DMS 273 treated with DMSO at 0.1 percent for 48 hours (cell line): Measurements from ENCODE around the gene PAWR.
"Not testable (repeated sequence)": the region's sequence is repeated elsewhere in the genome, so short reads cannot be mapped to it uniquely, and the experiment has no call there.

ENCODE experiments used
- DNase-seq: peaks from one replicate; lab custom pipeline; 2025; lab: John Stamatoyannopoulos, UW

Gene PAWR

GRCh38 chr12:79646843-79647242, 43.9 kb downstream of the PAWR start:
- DNase-seq, result not testable (repeated sequence)

GRCh38 chr12:79645235-79645630, 45.5 kb downstream of the PAWR start:
- no peak for DNase-seq

- no peak for DNase-seq
These were observed 46.2 kb downstream of the PAWR start for GRCh38 chr12:79644274-79645234.

DNA sequence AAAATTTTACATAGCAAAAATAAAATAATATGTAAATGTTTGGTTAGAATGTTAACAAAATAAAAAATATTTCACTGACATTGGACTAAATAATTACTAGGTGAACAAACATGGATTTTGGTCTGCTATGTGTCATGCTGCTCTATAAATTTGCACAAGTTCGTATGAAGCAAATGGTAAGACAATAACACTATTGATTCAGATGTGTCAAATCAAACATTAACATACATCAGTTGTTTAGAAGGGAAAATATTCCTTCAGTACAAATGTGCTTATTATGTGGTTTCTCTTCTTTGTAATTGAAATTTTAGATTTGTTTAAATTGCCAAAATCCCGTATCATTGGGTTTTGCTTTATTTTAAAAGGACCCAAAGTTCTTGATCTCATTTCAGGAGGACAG, 46.9 kb downstream of the PAWR start:
- no peak for DNase-seq

- DNase-seq, result no peak
These were observed 52.3 kb downstream of the PAWR start for GRCh38 chr12:79638490-79638889.

DNA sequence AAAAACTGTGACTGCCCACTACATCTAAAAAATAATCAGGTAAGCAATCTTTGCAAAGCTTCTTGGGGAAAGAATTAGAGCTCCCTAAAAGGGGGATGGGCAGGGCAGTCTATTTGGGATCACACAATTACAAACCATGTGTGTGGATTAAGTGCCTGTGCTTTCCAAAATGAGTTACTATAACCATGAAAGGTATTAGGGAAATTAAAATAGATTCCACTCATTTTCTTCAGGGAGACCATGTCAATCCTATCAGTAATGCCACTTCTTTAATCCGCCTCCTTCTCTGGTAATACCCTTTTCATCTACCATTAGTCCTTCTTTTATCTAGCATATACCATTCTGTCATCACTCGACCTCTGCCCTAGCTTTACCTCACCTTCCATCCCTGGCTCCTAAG, 53.7 kb downstream of the PAWR start:
- no peak for DNase-seq

DNA sequence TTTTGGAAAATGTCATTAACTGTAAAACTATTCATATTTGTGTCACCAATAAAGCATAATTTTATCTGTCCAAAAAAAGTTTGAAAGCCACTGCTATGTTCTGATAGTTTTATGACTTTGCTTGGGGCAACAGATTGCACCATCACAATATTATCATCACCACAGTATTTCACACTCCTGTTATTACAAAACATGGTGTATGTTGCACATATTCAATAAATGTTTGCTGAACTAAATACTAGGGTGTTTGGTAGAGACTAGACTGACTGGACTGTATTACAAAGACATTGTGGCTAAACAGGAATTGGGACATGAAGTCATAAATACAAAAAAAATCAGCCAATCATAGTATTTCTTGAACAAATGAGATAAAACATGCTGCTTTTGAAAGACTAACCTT, 55.1 kb downstream of the PAWR start:
- DNase-seq, result no peak

GRCh38 chr12:79634957-79635471, 55.8 kb downstream of the PAWR start:
- DNase-seq, result no peak

- DNase-seq, result no peak
These were observed 61.2 kb downstream of the PAWR start for GRCh38 chr12:79629561-79629960.

DNA sequence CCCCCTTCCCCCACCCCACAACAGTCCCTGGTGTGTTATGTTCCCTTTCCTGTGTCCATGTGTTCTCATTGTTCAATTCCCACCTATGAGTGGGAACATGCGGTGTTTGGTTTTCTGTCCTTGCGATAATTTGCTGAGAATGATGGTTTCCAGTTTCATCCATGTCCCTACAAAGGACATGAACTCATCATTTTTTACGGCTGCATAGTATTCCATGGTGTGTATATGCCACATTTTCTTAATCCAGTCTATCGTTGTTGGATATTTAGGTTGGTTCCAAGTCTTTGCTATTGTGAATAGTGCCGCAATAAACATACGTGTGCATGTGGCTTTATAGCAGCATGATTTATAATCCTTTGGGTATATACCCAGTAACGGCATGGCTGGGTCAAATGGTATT, 64.0 kb downstream of the PAWR start:
- DNase-seq, result not testable (repeated sequence)

DNA sequence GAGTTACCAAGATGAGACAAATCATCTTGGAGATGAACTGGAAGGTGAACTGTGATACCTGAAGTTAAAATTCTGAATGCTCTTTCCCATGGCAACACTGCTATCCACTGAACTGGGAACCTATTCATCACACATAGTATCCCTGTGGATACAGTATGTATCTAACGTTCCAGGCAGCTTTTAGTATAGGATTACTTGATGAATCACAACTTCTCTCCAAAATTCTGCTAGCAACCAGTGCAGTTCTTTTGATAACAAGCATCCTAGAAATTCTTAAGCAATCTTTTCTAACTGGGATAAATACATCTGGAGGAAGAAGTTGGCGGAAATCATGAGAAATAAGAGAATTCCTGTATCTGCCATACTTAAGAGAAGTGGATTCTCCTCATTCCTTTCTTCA, 66.4 kb downstream of the PAWR start:
- DNase-seq, result no peak

GRCh38 chr12:79619872-79620562, 70.7 kb downstream of the PAWR start:
- DNase-seq, result no peak

DNA sequence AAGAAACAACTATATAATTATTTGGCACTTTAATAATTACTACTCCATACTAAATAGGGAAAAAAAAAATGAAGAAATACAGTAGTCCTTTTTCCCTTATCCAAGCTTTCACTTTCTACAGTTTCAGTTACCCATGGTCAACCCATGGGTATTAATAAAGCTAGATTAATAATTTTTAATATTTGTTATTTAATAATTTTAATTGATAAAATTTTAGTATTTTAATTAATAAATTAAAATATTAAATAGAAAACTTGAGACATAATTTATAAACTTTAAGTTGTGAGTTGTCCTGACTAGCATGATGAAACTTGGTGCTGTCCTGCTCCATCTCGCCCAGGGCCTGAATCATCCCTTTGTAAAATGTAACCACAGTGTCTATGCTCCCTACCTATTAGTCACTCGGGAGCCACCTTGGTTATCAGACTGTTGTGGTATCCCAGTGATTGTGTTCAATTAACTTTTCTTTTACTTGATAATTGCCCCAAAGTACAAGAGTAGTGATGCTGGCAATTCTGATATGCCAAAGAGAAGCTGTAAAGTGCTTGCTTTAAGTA, 71.8 kb downstream of the PAWR start:
- no peak for DNase-seq

- DNase-seq, result no peak
These were observed 73.1 kb downstream of the PAWR start for GRCh38 chr12:79617696-79618095.

- no peak for DNase-seq
These were observed 74.9 kb downstream of the PAWR start for GRCh38 chr12:79615596-79616560.

GRCh38 chr12:79614730-79615129, 76.0 kb downstream of the PAWR start:
- DNase-seq, result no peak

DNA sequence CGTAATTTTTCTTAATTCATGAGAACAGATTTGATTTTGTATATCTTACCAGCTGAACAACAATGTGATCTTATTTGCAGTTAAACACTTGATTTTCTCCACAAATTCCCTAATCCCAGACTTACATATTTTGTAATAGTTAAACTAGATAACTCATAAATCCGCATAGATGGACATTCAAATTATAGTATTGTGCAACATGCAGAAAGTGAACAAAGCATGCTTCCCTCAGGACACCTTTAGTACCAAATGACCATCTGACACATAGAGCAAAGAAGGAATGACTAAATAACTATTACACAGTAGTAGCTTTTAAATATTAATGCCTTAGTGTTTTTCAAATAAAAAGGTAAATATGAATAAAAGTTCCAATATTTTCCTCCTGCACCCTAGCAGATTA, 88.9 kb downstream of the PAWR start:
- DNase-seq, result no peak

- no peak for DNase-seq
These were observed 92.9 kb downstream of the PAWR start for GRCh38 chr12:79597910-79598309.

GRCh38 chr12:79596719-79597350, 93.9 kb downstream of the PAWR start:
- DNase-seq, result no peak

DNA sequence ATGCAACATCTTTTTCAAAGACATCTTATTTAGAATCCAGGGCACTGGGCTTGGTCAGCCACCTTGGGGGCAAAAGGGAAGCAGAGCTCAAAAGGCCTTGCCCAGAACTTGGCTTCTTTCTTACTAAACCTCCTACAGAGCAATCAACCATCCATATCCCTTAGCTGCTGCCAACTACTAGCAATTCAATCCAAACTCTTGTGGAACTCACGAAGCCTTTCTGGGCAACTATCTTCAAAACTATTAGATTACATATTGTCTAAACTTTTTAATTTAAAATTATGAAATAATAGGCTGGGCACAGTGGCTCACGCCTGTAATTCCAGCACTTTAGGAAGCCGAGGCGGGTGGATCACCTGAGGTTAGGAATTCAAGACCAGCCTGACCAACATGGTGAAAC, 95.5 kb downstream of the PAWR start:
- no peak for DNase-seq

- DNase-seq, result no peak
These were observed 97.9 kb downstream of the PAWR start for GRCh38 chr12:79592865-79593264.
